Loucy (cell line): ENCODE results near the gene NOL6.

ENCODE experiments used
- EZH2phosphoT487 ChIP-seq: fragments of 200-600 bp; IDR thresholded peaks from 2 replicates; pipeline ENCODE4 v1.6.1; 2018; ENCODE audit warnings: antibody characterized with exemption, mild to moderate bottlenecking, moderate library complexity, borderline replicate concordance
- TF ChIP-seq, protein P1 (sequence below): fragments of 200-600 bp; sonication (generic); conservative IDR thresholded peaks from 2 replicates; pipeline ENCODE4 v1.5.1; 2014; ENCODE audit warnings: mild to moderate bottlenecking, antibody characterized with exemption, low read length

DNA sequence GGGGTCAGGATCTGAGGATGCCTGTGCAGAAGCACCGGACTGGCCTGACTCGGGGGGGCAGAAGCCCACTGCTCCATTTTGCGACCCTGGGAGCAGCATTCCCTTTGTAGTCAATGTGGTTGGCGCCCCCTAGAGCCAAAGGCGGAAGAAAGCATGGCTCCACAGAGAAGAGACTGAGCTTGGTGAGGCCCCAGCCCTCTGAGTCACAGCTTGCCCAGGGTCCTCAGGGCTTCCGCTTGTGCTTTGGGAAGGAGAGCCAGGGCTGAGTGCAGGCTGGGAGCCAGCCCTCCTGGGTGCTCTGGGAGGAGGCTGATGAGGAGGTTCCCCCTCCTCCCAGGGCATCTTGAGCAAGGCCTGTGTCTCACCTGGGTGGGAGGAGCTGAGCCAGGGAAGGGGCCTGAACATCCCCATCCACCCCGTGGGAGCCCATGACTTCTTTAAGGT lies 20.9 kb downstream of the NOL6 start:
- TF ChIP-seq, protein P1, sequence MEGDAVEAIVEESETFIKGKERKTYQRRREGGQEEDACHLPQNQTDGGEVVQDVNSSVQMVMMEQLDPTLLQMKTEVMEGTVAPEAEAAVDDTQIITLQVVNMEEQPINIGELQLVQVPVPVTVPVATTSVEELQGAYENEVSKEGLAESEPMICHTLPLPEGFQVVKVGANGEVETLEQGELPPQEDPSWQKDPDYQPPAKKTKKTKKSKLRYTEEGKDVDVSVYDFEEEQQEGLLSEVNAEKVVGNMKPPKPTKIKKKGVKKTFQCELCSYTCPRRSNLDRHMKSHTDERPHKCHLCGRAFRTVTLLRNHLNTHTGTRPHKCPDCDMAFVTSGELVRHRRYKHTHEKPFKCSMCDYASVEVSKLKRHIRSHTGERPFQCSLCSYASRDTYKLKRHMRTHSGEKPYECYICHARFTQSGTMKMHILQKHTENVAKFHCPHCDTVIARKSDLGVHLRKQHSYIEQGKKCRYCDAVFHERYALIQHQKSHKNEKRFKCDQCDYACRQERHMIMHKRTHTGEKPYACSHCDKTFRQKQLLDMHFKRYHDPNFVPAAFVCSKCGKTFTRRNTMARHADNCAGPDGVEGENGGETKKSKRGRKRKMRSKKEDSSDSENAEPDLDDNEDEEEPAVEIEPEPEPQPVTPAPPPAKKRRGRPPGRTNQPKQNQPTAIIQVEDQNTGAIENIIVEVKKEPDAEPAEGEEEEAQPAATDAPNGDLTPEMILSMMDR: peak; percentile 94
- TF ChIP-seq EZH2phosphoT487: no peak
